Measurements from ENCODE around the gene COPZ2.

DNA sequence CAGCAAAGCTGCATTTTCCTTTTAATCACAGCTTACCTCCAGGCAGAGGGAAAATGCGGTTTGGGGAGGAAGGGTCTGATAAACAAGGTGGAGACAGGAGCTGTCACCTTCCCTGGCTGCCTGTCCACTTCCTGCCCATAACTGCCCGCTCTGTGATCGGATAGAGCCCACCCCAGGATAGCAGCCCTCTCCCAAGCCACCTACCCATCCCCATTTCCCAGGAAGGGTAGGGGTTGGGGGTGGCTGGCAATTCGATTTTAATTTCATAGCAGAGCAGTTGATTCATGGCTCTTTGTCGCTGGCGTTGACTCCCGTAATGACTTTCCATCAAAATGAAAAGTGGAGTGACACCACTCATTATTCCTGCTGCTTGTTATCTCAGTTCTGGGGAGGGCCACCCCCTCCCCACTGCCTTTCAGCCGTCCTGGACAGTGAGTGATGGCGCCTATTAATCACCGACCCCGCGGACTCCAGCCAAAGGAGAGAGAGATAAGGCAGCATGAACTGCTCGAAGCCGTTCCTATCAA is 55.4 kb downstream of the COPZ2 start:
- TF ChIP-seq, protein P1, sequence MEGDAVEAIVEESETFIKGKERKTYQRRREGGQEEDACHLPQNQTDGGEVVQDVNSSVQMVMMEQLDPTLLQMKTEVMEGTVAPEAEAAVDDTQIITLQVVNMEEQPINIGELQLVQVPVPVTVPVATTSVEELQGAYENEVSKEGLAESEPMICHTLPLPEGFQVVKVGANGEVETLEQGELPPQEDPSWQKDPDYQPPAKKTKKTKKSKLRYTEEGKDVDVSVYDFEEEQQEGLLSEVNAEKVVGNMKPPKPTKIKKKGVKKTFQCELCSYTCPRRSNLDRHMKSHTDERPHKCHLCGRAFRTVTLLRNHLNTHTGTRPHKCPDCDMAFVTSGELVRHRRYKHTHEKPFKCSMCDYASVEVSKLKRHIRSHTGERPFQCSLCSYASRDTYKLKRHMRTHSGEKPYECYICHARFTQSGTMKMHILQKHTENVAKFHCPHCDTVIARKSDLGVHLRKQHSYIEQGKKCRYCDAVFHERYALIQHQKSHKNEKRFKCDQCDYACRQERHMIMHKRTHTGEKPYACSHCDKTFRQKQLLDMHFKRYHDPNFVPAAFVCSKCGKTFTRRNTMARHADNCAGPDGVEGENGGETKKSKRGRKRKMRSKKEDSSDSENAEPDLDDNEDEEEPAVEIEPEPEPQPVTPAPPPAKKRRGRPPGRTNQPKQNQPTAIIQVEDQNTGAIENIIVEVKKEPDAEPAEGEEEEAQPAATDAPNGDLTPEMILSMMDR (IDR thresholded peaks at IDR 0.05): no peak
- no peak for TF ChIP-seq POLR2A (IDR thresholded peaks at IDR 0.05)
